HG02610 (cell line): ENCODE data around the gene AOPEP.

Source experiments
- ATAC-seq: cut with Tn5 transposase; IDR thresholded peaks from one replicate; pipeline ENCODE4 v1.9.1; 2021; ENCODE audit warnings: mild to moderate bottlenecking, moderate library complexity; ENCODE audit not compliant: unreplicated experiment

The AOPEP gene

GRCh38 chr9:95053611-95054570 is 327.4 kb downstream of the AOPEP start:
- no peak for ATAC-seq

- ATAC-seq, result no peak
Observed at GRCh38 chr9:95055334-95055850, 328.9 kb downstream of the AOPEP start.

GRCh38 chr9:95055851-95056551 is 329.5 kb downstream of the AOPEP start:
- no peak for ATAC-seq

- ATAC-seq, result no peak
Observed at GRCh38 chr9:95057101-95057500, 330.6 kb downstream of the AOPEP start.

GRCh38 chr9:95058121-95058785 is 331.8 kb downstream of the AOPEP start:
- no peak for ATAC-seq

GRCh38 chr9:95058795-95059386 is 332.4 kb downstream of the AOPEP start:
- no peak for ATAC-seq

GRCh38 chr9:95060234-95060633 is 333.7 kb downstream of the AOPEP start:
- no peak for ATAC-seq

- ATAC-seq, result no peak
Observed at GRCh38 chr9:95060916-95061315, 334.4 kb downstream of the AOPEP start.

GRCh38 chr9:95061916-95062595 is 335.6 kb downstream of the AOPEP start:
- ATAC-seq, result no peak

GRCh38 chr9:95062596-95063065 is 336.1 kb downstream of the AOPEP start:
- ATAC-seq, result no peak

GRCh38 chr9:95063300-95063699 is 336.8 kb downstream of the AOPEP start:
- no peak for ATAC-seq

- ATAC-seq, result no peak
Observed at GRCh38 chr9:95065224-95065623, 338.7 kb downstream of the AOPEP start.

- ATAC-seq, result no peak
Observed at GRCh38 chr9:95067057-95067456, 340.6 kb downstream of the AOPEP start.

- ATAC-seq, result no peak
Observed at GRCh38 chr9:95067897-95068296, 341.4 kb downstream of the AOPEP start.

GRCh38 chr9:95070549-95071021 is 344.1 kb downstream of the AOPEP start:
- no peak for ATAC-seq

GRCh38 chr9:95071450-95071849 is 345.0 kb downstream of the AOPEP start:
- ATAC-seq, result no peak

GRCh38 chr9:95071925-95072324 is 345.4 kb downstream of the AOPEP start:
- no peak for ATAC-seq

- ATAC-seq, result no peak
Observed at GRCh38 chr9:95073042-95073607, 346.6 kb downstream of the AOPEP start.

- ATAC-seq, result no peak
Observed at GRCh38 chr9:95073918-95074317, 347.4 kb downstream of the AOPEP start.

- no peak for ATAC-seq
Observed at GRCh38 chr9:95074632-95075031, 348.1 kb downstream of the AOPEP start.
